Parathyroid adenoma (tissue), 2 donors: Measurements from ENCODE around the gene CALY.

Source experiments
- H2AFZ ChIP-seq: fragments of 300-600 bp; sonication (generic); one replicate; pipeline ENCODE4 v1.7.0; 2017; ENCODE audit warnings: antibody characterized with exemption, mild to moderate bottlenecking
- H3K27ac ChIP-seq: fragments of 300-600 bp; sonication (generic); one replicate; pipeline ENCODE4 v1.7.0; 2017
- H3K27me3 ChIP-seq: fragments of 300-600 bp; sonication (generic); one replicate; pipeline ENCODE4 v1.7.0; 2017; ENCODE audit warnings: low read length; ENCODE audit not compliant: control insufficient read depth, insufficient read depth
- H3K36me3 ChIP-seq: fragments of 300-600 bp; sonication (generic); one replicate; pipeline ENCODE4 v1.7.0; 2017; ENCODE audit warnings: low read length; ENCODE audit not compliant: control insufficient read depth, insufficient read depth
- H3K4me1 ChIP-seq: fragments of 300-600 bp; sonication (generic); one replicate; pipeline ENCODE4 v1.7.0; 2017; ENCODE audit warnings: control low read depth
- H3K4me2 ChIP-seq: fragments of 300-600 bp; sonication (generic); one replicate; pipeline ENCODE4 v1.7.0; 2017; ENCODE audit warnings: low read length
- H3K4me3 ChIP-seq: fragments of 300-600 bp; sonication (generic); one replicate; pipeline ENCODE4 v1.7.0; 2017; ENCODE audit warnings: low read depth, low read length
- H3K79me2 ChIP-seq: fragments of 300-600 bp; sonication (generic); one replicate; pipeline ENCODE4 v1.7.0; 2017; ENCODE audit warnings: control low read depth
- H3K9ac ChIP-seq: fragments of 300-600 bp; sonication (generic); one replicate; pipeline ENCODE4 v1.7.0; 2017; ENCODE audit warnings: mild to moderate bottlenecking
- H3K9me3 ChIP-seq: fragments of 300-600 bp; sonication (generic); one replicate; pipeline ENCODE4 v1.7.0; 2017; ENCODE audit warnings: low read length; ENCODE audit not compliant: control insufficient read depth
- CTCF ChIP-seq: fragments of 300-600 bp; sonication (generic); IDR thresholded peaks from one replicate; pipeline ENCODE4 v1.7.0; 2017; ENCODE audit warnings: antibody characterized with exemption, mild to moderate bottlenecking
- donor health status: primary hyperparathyroidism.

Gene CALY

GRCh38 chr10:133312769-133313145 lies 23.9 kb downstream of the CALY start:
- Histone ChIP-seq H3K4me3 (no peak overlapping the region), H3K27ac (no peak overlapping the region), H3K9ac (no peak overlapping the region)

GRCh38 chr10:133312016-133312768 lies 24.5 kb downstream of the CALY start:
- Histone ChIP-seq H3K27me3 (no peaks in the 10 kb centered on the region), H3K4me1 (peaks cover 5% of the 10 kb centered on the region)
- TF ChIP-seq CTCF, result no peak

More at GRCh38 chr10:133312769-133313145, 23.9 kb downstream of the CALY start:
- no peaks in the 10 kb centered on the region for H3K79me2 ChIP-seq
- no peaks in the 10 kb centered on the region for H3K4me1 ChIP-seq
- H3K4me2 ChIP-seq, result no peak overlapping the region
- H3K9me3 ChIP-seq, result no peaks in the 10 kb centered on the region
- no peak overlapping the region for H2AFZ ChIP-seq
- no peaks in the 10 kb centered on the region for H3K27me3 ChIP-seq
- H3K36me3 ChIP-seq, result no peaks in the 10 kb centered on the region
- TF ChIP-seq CTCF, result no peak

GRCh38 chr10:133311570-133311969 lies 25.1 kb downstream of the CALY start:
- Histone ChIP-seq H3K79me2 (peaks cover 10% of the 10 kb centered on the region), H3K4me2 (no peak overlapping the region), H3K27ac (no peak overlapping the region), H2AFZ (no peak overlapping the region), H3K9me3 (no peaks in the 10 kb centered on the region), H3K4me1 (peaks cover 6% of the 10 kb centered on the region), H3K27me3 (no peaks in the 10 kb centered on the region), H3K4me3 (no peak overlapping the region), H3K36me3 (no peaks in the 10 kb centered on the region), H3K9ac (no peak overlapping the region)
- TF ChIP-seq CTCF, result no peak

More at GRCh38 chr10:133312016-133312768, 24.5 kb downstream of the CALY start:
- no peaks in the 10 kb centered on the region for H3K9me3 ChIP-seq
- H3K4me3 ChIP-seq, result no peak overlapping the region
- no peak overlapping the region for H3K4me2 ChIP-seq
- no peak overlapping the region for H3K27ac ChIP-seq
- peaks cover 4% of the 10 kb centered on the region for H3K79me2 ChIP-seq
- H3K9ac ChIP-seq, result no peak overlapping the region
- H2AFZ ChIP-seq, result no peak overlapping the region
- H3K36me3 ChIP-seq, result no peaks in the 10 kb centered on the region

GRCh38 chr10:133310789-133311188 lies 25.9 kb downstream of the CALY start:
- Histone ChIP-seq H3K9ac (no peak overlapping the region), H3K9me3 (no peaks in the 10 kb centered on the region), H2AFZ (no peak overlapping the region), H3K27ac (no peak overlapping the region), H3K4me3 (no peak overlapping the region), H3K27me3 (no peaks in the 10 kb centered on the region), H3K4me1 (peaks cover 6% of the 10 kb centered on the region), H3K36me3 (no peaks in the 10 kb centered on the region), H3K79me2 (peaks cover 18% of the 10 kb centered on the region), H3K4me2 (no peak overlapping the region)
- TF ChIP-seq CTCF, result no peak

GRCh38 chr10:133310399-133310755 lies 26.3 kb downstream of the CALY start:
- TF ChIP-seq CTCF, result no peak
- no peak overlapping the region for H3K4me3 ChIP-seq
- H3K4me2 ChIP-seq, result no peak overlapping the region
- peaks cover 6% of the 10 kb centered on the region for H3K4me1 ChIP-seq
- no peak overlapping the region for H2AFZ ChIP-seq
- peaks cover 22% of the 10 kb centered on the region for H3K79me2 ChIP-seq
- H3K9me3 ChIP-seq, result no peaks in the 10 kb centered on the region
- H3K36me3 ChIP-seq, result no peaks in the 10 kb centered on the region
- H3K9ac ChIP-seq, result no peak overlapping the region
- H3K27ac ChIP-seq, result no peak overlapping the region
- no peaks in the 10 kb centered on the region for H3K27me3 ChIP-seq
